Mammary epithelial cell (primary cell): Measurements from ENCODE around the gene SHISA4.

Source experiments
- EZH2 ChIP-seq: IDR thresholded peaks from 2 replicates; pipeline ENCODE4 v1.6.1; 2012; ENCODE audit warnings: low read length, inconsistent platforms, borderline replicate concordance
- TF ChIP-seq, protein P1 (sequence below), 2 donors: IDR thresholded peaks in 1 of 2; conservative IDR thresholded peaks in 1 of 2; 2 replicates each; pipeline ENCODE4 v1.5.1; 2011 to 2012; ENCODE audit warnings: inconsistent platforms in 2 of 2, low read length in 2 of 2, mild to moderate bottlenecking in 2 of 2, control low read depth in 1 of 2, low read depth in 1 of 2; ENCODE audit not compliant: insufficient read depth in 1 of 2; ENCODE audit errors: extremely low read depth in 1 of 2

DNA sequence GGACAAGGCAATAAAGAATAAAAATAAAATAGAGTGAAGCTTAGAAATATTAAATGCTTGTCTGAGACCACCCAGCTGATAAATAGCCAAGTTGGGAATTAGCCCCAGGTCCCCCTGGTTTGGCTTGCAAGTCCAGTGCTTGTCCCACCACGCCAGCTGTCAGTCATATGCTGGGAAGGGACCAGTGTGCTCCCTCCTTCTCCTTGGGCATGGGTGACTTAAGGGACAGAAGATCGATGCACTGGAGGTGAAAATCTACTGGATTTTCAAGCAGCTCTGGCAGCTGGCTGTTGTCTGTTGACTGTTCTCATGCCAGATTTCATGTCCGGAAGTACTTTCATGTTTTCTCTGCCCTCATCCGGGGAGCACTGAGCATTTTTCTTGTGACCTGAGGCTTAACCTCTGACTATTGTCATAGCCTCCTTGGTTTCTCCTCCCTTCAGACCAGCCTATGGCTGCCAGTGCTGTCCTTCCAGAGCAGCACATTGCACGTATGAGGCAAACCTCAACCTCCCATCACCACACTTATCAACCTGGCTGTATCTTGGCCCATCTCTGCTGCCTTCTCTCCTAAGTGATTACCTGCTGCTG lies 45.2 kb downstream of the SHISA4 start:
- TF ChIP-seq EZH2: no peak
- TF ChIP-seq, protein P1, sequence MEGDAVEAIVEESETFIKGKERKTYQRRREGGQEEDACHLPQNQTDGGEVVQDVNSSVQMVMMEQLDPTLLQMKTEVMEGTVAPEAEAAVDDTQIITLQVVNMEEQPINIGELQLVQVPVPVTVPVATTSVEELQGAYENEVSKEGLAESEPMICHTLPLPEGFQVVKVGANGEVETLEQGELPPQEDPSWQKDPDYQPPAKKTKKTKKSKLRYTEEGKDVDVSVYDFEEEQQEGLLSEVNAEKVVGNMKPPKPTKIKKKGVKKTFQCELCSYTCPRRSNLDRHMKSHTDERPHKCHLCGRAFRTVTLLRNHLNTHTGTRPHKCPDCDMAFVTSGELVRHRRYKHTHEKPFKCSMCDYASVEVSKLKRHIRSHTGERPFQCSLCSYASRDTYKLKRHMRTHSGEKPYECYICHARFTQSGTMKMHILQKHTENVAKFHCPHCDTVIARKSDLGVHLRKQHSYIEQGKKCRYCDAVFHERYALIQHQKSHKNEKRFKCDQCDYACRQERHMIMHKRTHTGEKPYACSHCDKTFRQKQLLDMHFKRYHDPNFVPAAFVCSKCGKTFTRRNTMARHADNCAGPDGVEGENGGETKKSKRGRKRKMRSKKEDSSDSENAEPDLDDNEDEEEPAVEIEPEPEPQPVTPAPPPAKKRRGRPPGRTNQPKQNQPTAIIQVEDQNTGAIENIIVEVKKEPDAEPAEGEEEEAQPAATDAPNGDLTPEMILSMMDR (conservative IDR thresholded peaks at IDR 0.05 in 1 of 2, IDR thresholded peaks at IDR 0.05 in 1 of 2; ENCODE audit: extremely low read depth in 1 of 2, insufficient read depth in 1 of 2, low read depth in 1 of 2, low read length in 2 of 2): no peak
